Measurements from ENCODE around the gene SSUH2. TPM values are rescaled to one million over a fixed set of nuclear protein-coding genes. Genes with fewer than 3 reads are reported as not detected.

SSUH2 gene
- total RNA-seq, 2 experiments from 2014 or later = not detected

GRCh38 chr3:8653800-8654408 is 9.3 kb upstream of the SSUH2 start:
- H3K9me3 Mint-ChIP-seq = no peaks in the 10 kb centered on the region
- POLR2A ChIA-PET = no interaction called here
- CTCF ChIA-PET = no interaction called here
- DNase-seq = no peak
- H3K27ac Mint-ChIP-seq = no peak overlapping the region
- no peaks in the 10 kb centered on the region for H3K36me3 Mint-ChIP-seq (ENCODE audit: low read depth)
- H3K4me3 Mint-ChIP-seq = no peak overlapping the region
- peaks cover 8% of the 10 kb centered on the region for H3K27me3 Mint-ChIP-seq
- no peaks in the 10 kb centered on the region for H3K4me1 Mint-ChIP-seq

GRCh38 chr3:8652324-8652987 is 7.9 kb upstream of the SSUH2 start:
- H3K36me3 Mint-ChIP-seq (ENCODE audit: low read depth) = no peaks in the 10 kb centered on the region
- H3K27me3 Mint-ChIP-seq = peaks cover 4% of the 10 kb centered on the region
- CTCF ChIA-PET = no interaction called here
- H3K4me1 Mint-ChIP-seq = no peaks in the 10 kb centered on the region
- no peaks in the 10 kb centered on the region for H3K9me3 Mint-ChIP-seq
- no peak overlapping the region for H3K27ac Mint-ChIP-seq
- no peak for DNase-seq
- H3K4me3 Mint-ChIP-seq = no peak overlapping the region
- POLR2A ChIA-PET = no interaction called here

GRCh38 chr3:8651418-8652323 is 7.1 kb upstream of the SSUH2 start:
- H3K27ac Mint-ChIP-seq = no peak overlapping the region
- ChIA-PET CTCF (no interaction called here), POLR2A (no interaction called here)
- no peaks in the 10 kb centered on the region for H3K4me1 Mint-ChIP-seq
- H3K4me3 Mint-ChIP-seq = no peak overlapping the region
- DNase-seq = no peak
- no peaks in the 10 kb centered on the region for H3K27me3 Mint-ChIP-seq
- no peaks in the 10 kb centered on the region for H3K9me3 Mint-ChIP-seq
- H3K36me3 Mint-ChIP-seq (ENCODE audit: low read depth) = no peaks in the 10 kb centered on the region

- H3K36me3 Mint-ChIP-seq (ENCODE audit: low read depth) = no peaks in the 10 kb centered on the region
- ChIA-PET POLR2A (no interaction called here), CTCF (no interaction called here)
- DNase-seq = no peak
- H3K9me3 Mint-ChIP-seq = no peaks in the 10 kb centered on the region
- no peaks in the 10 kb centered on the region for H3K4me1 Mint-ChIP-seq
- H3K4me3 Mint-ChIP-seq = no peak overlapping the region
- H3K27me3 Mint-ChIP-seq = no peaks in the 10 kb centered on the region
- no peak overlapping the region for H3K27ac Mint-ChIP-seq
Observed at GRCh38 chr3:8650583-8651416, 6.2 kb upstream of the SSUH2 start.

GRCh38 chr3:8649757-8650156 is 5.2 kb upstream of the SSUH2 start:
- no peak overlapping the region for H3K4me3 Mint-ChIP-seq
- no peaks in the 10 kb centered on the region for H3K36me3 Mint-ChIP-seq (ENCODE audit: low read depth)
- POLR2A ChIA-PET = no interaction called here
- no peaks in the 10 kb centered on the region for H3K27me3 Mint-ChIP-seq
- CTCF ChIA-PET = no interaction called here
- H3K4me1 Mint-ChIP-seq = no peaks in the 10 kb centered on the region
- no peak overlapping the region for H3K27ac Mint-ChIP-seq
- H3K9me3 Mint-ChIP-seq = no peaks in the 10 kb centered on the region
- DNase-seq = no peak

GRCh38 chr3:8648909-8649741 is 4.5 kb upstream of the SSUH2 start:
- no peaks in the 10 kb centered on the region for H3K9me3 Mint-ChIP-seq
- H3K27me3 Mint-ChIP-seq = peaks cover 2% of the 10 kb centered on the region
- H3K4me1 Mint-ChIP-seq = no peaks in the 10 kb centered on the region

GRCh38 chr3:8647137-8647985 is 2.8 kb upstream of the SSUH2 start:
- no peaks in the 10 kb centered on the region for H3K36me3 Mint-ChIP-seq (ENCODE audit: low read depth)
- CTCF ChIA-PET = no interaction called here
- no peak overlapping the region for H3K4me3 Mint-ChIP-seq
- DNase-seq = no peak
- no peaks in the 10 kb centered on the region for H3K9me3 Mint-ChIP-seq
- H3K27ac Mint-ChIP-seq = no peak overlapping the region
- POLR2A ChIA-PET = no interaction called here
- H3K4me1 Mint-ChIP-seq = no peaks in the 10 kb centered on the region
- H3K27me3 Mint-ChIP-seq = peaks cover 8% of the 10 kb centered on the region

More at GRCh38 chr3:8648909-8649741, 4.5 kb upstream of the SSUH2 start:
- Mint-ChIP-seq H3K4me3 (no peak overlapping the region), H3K27ac (no peak overlapping the region), H3K36me3 (ENCODE audit: low read depth) (no peaks in the 10 kb centered on the region)
- CTCF ChIA-PET = no interaction called here
- POLR2A ChIA-PET = no interaction called here
- DNase-seq = no peak

GRCh38 chr3:8646313-8646938 is 1.8 kb upstream of the SSUH2 start:
- ChIA-PET POLR2A (no interaction called here), CTCF (no interaction called here)
- Mint-ChIP-seq H3K4me1 (no peaks in the 10 kb centered on the region), H3K9me3 (no peaks in the 10 kb centered on the region), H3K27me3 (peaks cover 9% of the 10 kb centered on the region), H3K36me3 (ENCODE audit: low read depth) (no peaks in the 10 kb centered on the region), H3K4me3 (no peak overlapping the region), H3K27ac (no peak overlapping the region)
- DNase-seq = no peak

- DNase-seq = no peak
- Mint-ChIP-seq H3K4me3 (no peak overlapping the region), H3K9me3 (no peaks in the 10 kb centered on the region), H3K27me3 (peaks cover 9% of the 10 kb centered on the region), H3K27ac (no peak overlapping the region), H3K36me3 (ENCODE audit: low read depth) (no peaks in the 10 kb centered on the region), H3K4me1 (no peaks in the 10 kb centered on the region)
- CTCF ChIA-PET = interaction anchor here (1.4 kb wide), 1 partner anchor 16 kb away, joined by 3 read pairs; no protein-coding TSS in a partner anchor
- POLR2A ChIA-PET = no interaction called here
Observed at GRCh38 chr3:8645712-8646111, 1.1 kb upstream of the SSUH2 start.

GRCh38 chr3:8643693-8644365 is 769 bp downstream of the SSUH2 start:
- Mint-ChIP-seq H3K27ac (no peak overlapping the region), H3K4me1 (no peaks in the 10 kb centered on the region), H3K27me3 (peaks cover 14% of the 10 kb centered on the region), H3K36me3 (ENCODE audit: low read depth) (no peaks in the 10 kb centered on the region), H3K4me3 (no peak overlapping the region), H3K9me3 (no peaks in the 10 kb centered on the region)
- CTCF ChIA-PET = no interaction called here
- POLR2A ChIA-PET = no interaction called here
- no peak for DNase-seq

- no peaks in the 10 kb centered on the region for H3K9me3 Mint-ChIP-seq
- H3K27me3 Mint-ChIP-seq = peaks cover 16% of the 10 kb centered on the region
- CTCF ChIA-PET = no interaction called here
Observed at GRCh38 chr3:8642001-8642400, 2.6 kb downstream of the SSUH2 start.

More at GRCh38 chr3:8642001-8642400, 2.6 kb downstream of the SSUH2 start:
- Mint-ChIP-seq H3K4me3 (no peak overlapping the region), H3K4me1 (no peaks in the 10 kb centered on the region), H3K36me3 (ENCODE audit: low read depth) (no peaks in the 10 kb centered on the region), H3K27ac (no peak overlapping the region)
- DNase-seq = no peak
- POLR2A ChIA-PET = no interaction called here
